ENCODE data around the gene BCORL1.

Gene BCORL1, protein sequence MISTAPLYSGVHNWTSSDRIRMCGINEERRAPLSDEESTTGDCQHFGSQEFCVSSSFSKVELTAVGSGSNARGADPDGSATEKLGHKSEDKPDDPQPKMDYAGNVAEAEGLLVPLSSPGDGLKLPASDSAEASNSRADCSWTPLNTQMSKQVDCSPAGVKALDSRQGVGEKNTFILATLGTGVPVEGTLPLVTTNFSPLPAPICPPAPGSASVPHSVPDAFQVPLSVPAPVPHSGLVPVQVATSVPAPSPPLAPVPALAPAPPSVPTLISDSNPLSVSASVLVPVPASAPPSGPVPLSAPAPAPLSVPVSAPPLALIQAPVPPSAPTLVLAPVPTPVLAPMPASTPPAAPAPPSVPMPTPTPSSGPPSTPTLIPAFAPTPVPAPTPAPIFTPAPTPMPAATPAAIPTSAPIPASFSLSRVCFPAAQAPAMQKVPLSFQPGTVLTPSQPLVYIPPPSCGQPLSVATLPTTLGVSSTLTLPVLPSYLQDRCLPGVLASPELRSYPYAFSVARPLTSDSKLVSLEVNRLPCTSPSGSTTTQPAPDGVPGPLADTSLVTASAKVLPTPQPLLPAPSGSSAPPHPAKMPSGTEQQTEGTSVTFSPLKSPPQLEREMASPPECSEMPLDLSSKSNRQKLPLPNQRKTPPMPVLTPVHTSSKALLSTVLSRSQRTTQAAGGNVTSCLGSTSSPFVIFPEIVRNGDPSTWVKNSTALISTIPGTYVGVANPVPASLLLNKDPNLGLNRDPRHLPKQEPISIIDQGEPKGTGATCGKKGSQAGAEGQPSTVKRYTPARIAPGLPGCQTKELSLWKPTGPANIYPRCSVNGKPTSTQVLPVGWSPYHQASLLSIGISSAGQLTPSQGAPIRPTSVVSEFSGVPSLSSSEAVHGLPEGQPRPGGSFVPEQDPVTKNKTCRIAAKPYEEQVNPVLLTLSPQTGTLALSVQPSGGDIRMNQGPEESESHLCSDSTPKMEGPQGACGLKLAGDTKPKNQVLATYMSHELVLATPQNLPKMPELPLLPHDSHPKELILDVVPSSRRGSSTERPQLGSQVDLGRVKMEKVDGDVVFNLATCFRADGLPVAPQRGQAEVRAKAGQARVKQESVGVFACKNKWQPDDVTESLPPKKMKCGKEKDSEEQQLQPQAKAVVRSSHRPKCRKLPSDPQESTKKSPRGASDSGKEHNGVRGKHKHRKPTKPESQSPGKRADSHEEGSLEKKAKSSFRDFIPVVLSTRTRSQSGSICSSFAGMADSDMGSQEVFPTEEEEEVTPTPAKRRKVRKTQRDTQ (N-terminal part only)

DNA sequence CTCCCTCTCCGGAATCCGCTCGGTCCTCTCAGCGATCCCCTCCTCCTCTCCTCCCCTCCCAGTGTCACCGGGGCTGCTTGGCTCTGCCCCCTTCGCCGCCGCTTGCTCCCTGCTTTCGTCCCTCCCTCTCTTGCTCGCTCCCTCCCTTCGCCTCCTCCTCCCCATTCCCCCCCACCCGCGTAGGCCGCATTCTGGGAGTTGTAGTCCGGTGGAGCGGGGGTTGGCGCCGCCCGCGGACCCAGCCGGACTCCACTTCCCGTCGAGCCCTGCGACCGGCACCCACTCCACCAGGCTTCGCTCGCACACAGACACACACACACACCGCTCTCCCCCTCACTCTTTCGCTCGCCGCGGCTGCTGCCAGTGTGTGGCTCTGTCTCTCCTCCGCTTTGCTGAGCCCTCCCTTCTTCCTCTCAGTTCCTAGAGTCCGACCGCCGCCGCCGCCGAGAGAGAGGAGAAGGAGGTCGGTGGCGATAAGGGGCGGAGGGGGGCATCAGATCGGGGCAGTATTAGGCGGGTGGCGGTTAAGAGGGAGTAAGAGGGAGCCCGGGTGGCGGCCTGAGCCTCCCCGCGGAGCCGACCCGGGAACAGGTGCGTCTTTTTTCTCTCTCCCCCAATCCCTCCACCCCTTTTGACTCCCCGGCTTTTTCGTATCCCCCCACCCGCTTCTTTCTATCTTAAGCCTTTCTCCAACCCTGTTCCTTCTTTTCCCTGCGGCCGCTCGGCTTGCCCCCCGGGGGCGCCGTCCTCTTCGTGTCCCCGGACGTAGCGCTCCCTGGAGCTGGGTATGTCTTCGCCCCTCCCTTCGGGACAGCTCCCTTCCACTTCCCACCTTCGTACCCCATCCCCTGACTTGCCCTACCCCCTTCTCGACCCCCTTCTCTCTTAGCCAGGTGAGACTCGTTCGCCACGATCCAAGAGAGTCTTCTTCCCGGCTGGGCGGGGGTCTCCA is at the start of gene BCORL1:
TSS of gene BCORL1 (plus strand) at position 336 of the 952 bp plus-strand sequence. CDS start 22,597 bp downstream, outside the sequence.
- DNase-seq = peak; percentile 90

DNA sequence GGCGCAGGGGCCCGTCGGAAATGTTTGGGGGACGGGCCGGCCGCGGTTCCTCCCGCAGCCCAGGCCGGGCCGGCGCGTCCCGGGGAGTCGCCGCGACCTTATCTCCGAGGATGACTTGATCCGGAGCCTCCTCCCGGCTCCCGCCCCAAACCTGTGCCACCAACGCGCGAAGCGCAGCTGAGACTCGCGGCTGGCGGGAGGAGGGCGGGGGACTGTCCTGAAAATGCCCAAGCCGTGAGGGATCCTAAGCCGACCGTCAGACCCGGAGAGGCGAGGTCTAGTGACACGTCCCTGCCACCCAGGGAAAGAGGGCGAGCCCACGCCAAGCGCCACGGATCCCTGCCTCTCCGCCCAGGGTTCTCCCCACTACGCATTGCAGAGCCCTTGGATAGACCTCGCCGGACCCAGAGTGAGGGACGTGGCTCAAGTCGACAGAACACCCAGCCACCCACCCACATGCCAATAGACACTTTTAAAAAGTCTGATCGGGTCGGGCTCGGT is 49.6 kb upstream of the BCORL1 start:
- peak; percentile 25 for DNase-seq

DNA sequence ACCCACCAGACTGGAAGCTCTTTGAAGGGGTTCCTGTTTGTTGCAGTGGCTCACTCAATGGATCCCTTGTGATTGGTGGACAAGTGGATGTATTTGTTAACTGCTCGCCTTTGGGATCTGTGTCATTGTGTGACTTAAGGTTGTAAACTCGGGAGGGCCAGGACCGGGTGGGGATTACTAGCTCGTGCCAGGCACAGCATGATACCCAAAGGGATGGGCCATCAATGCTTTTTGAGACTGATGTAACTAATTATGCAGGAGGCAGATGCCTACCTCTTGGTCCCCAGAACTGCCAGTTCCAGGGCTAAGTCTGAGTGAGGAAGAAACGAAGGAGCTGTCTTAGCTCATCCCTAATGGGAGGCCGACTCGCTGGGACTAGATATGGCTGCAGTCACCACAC is 48.7 kb upstream of the BCORL1 start:
- DNase-seq = no peak

DNA sequence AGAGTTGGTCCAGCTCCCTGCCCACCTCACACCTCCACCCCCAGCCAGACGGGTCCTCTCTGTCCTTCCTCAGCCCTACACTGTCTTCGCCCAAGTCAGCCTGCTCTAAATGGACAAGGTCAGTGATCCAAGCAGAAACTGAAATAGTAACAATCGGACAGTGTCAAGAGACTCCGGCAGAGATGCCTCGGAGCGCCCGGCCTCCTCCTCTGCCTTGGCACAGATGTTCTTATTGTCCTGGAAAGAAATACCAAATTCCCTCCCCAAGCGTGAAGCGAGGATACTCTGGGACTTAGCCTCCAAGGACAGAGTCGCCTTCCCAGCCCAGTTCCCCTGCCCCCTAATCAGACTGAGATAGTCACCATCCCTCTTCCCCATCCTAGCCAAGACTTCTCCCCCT is 48.0 kb upstream of the BCORL1 start:
- DNase-seq = no peak

DNA sequence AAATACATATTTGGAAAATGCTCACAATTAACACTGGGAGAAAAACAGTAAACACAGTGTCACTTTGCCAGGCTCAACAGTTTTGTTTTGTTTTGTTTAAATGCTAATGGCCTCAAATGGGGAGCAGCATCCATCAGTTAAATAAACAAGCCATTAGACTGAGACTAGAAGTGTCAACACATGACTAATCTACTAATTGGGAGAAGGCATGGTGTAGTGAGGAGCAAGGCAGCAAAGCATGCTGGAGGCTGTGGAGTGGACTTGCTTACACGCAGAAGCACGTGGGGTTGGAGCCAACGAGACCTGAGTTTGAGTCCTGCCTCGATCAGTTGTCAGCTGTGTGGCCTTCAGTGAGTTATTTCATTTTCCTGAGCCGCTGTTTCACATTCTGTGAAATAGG is 47.5 kb upstream of the BCORL1 start:
- no peak for DNase-seq

DNA sequence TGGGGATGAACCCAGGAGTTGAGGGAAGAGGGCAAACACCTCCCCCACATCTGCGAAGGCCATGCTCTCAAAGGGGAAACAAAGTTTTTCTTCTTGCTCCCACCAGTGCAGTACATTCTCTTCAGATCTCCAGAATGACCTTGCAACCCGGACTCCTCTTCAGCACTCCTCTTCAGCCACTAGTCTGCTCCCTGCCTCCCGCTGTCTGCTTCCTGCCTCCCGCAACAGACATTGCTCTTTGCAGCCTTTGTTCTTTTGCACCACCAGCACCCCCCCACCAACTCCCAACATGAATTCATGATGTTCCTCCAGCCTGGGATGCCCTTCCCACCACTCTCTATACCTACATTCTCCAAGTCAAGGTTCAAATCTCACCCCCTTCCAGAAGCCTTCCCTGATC is 44.4 kb upstream of the BCORL1 start:
- no peak for DNase-seq

DNA sequence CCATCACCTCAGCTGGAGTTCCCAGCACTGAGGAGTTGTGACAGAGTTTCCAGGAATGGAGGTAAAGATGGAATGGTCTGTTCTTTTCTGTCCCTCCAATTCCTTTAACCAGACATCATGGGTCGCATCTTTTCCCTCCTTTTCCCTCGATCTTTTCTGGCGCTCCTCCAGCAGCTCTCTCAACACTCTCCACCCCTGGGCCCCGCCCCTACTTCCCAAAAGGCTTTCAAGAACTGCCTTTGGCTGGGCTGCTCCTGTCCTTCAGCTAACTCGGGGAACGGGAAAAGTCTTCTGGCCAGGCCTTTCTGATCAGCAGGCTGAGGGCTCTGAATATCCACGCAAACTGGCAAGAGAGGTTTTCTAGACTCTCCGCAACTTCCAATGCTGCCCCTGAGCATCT is 42.4 kb upstream of the BCORL1 start:
- no peak for DNase-seq

DNA sequence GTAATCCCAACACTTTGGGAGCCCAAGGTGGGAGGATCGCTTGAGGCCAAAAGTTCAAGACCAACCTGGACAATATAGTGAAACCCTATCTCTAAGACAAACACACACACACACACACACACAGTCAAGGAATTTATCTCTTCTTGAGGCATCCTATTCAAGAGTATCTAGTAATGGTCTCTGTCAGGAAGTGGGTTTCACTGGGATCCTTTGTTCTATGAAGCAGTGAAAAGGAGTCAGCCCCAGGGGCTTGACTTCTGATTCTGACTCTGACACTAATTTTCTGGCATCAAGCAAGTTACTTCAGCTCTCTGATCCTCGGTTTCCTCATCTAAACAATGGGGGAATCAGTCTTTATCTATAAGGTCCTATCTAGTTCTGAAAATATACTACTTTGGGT is 41.7 kb upstream of the BCORL1 start:
- DNase-seq = no peak

DNA sequence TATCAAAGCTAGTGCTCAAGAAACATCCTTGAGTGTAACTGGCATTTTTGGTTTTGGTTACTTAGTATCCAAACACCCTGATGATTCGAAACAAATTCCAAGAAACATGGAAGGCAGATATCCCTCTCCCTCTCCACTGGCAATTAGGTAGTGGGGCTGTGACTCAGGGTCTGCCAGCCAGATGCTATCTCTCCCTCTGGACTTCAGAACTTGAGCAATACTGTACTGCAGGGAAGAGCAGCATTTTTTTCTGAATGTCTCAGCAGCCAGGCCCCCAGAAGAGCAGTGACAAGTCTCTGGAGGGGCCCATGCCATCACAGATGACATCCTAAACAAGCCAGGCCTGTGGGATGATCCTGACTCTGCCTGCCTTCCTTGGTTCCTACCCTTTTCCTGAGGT is 37.3 kb upstream of the BCORL1 start:
- DNase-seq = no peak

DNA sequence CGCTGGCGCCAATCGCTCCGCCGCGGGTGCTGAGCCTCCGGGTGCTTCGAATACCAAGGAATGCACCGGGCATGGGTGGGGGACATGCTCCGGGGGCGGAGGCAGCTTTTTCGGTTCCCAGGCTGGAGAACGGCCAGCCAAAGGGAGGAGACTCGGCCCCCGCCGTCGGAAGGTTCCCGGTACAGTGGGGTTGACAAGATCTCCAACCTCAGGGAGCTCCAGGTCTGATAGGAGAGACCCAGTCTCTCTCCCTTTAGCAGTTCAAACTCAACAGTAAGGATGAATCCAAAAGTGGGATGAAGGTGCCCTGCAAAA is 29.1 kb upstream of the BCORL1 start:
- no peak for DNase-seq

DNA sequence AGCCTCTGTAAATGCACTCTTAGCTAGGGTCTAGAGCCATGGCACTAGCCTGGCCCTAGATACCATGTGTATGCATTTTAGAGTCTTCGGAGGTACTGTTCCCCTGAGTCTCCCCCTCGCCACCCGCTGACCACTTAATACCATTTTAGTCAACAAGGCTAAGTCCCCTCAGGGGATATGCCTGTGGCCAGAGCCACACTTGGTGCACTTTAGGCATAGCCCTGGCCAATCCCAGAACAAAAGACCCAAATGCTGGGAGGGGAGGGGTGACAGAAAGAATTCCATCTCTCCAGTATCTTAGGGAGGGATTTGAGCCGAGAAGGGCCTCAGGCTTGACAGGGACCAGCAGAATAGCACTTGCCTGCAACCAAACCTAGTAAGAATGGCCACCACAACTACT is 28.6 kb upstream of the BCORL1 start:
- no peak for DNase-seq

DNA sequence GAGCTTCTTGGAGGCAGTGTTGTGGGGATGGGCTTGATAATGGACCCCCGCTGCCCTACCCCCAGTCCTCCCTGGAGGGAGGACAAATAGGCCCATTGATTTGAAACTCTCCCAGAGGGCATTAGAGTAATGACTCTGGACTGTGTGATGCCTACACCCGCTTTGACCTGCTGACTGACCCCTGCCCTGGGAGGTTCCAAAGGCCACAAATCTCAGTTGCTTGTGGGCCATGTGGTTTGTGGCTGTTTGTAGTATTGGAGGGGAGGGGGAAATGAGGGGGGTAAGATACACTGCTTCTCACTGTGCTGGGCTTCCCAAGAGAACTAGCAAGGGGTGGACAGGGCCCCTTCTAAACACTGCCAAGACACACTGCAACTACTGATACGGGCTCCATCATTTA is 27.6 kb upstream of the BCORL1 start:
- no peak for DNase-seq

DNA sequence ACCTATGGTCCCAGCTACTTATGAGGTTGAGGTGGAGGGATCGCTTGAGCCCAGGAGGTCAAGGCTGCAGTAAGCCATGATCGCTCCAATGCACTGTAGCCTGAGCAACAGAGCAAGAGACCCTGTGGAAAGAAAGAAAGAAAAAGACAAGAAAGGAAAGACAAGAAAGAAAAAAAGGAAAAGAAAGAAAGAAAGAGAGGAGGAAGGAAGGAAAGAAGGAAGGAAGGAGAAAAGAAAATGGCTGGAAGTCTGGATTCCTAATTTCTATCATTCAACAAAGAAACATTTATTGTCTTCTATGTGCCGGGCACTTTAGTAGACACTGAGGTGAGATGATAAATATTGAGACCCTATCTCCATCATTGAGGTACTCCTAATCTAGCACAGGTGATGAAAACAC is 26.8 kb upstream of the BCORL1 start:
- DNase-seq = no peak

DNA sequence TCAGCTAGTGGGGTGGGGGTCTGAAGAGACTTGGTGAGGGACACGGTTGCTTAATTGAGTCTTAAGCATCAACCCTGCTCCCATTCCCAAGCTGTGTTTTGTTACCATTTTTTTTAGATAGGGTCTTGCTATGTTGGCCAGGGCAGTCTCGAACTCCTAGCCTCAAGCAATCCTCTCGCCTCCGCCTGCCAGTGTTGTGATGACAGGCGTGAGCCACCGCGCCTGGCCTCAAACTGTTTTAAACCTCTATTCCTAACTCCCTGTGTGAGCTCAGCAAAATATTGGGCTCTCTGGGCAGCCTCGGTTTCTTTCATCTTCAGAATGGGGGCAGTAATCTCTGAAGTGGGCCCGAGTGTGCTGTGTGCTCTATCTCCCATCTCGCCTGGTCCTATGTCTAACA is 26.3 kb upstream of the BCORL1 start:
- DNase-seq = no peak

DNA sequence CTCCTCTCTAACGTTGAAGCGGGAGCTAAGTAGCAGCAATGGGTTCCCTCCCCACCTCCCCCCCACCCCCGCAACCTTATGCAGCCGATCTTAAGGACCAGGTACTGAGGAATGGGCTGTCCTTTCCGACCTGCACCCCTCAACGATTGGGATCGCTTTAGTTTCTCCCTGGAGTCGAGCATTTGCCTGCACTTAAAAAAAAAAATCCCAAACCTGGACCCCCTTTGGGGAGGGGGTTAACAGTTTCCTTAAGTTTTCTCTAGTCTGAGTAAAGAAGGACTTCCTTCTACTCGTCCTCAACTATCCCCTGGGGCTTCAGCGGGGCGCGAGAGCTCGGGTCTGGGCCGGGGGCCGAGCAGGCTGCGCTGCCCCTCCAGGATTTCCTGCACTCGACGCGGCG is 25.7 kb upstream of the BCORL1 start:
- no peak for DNase-seq

DNA sequence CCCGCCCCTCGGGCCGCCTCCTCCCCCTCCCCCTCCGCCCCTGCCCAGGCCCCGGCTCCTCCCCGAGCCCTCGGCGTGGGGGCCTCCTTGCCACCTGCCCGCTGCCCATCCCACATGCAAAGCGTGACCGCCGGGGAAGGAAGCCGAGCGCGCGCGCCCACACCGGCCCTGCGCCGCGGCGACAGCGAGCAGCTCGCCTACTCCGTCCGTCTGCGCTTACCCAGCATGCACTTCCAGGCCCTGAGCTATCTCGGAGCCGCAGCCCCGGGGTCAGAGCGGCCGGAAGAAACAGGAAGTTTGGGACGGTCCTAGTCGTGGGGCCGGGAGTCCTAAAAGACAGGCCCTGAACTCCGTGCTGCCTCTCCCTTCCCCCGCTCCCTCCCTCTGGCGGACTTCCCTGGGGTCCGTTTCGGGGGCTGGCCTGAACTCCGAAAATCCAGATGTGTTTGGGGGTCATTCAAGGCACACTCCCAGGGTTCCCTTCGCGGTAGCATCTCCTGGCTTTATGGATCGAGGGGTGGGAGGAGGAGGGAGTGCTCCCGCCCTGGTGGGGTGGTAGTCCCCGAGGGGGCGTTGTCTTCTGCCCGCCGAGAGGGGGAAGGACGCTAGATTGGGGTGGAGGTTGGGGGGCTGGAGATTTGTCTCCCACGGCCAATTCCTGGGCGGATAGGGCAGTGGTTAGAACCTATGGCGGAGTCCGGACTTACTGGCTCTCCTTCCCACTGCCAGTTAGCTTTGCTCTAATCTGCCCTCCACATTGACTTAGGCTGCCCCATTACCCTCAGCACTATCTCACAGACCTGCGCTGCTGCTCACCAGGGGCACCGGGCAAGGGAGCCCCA is 25.0 kb upstream of the BCORL1 start:
- peak; percentile 49 for DNase-seq

DNA sequence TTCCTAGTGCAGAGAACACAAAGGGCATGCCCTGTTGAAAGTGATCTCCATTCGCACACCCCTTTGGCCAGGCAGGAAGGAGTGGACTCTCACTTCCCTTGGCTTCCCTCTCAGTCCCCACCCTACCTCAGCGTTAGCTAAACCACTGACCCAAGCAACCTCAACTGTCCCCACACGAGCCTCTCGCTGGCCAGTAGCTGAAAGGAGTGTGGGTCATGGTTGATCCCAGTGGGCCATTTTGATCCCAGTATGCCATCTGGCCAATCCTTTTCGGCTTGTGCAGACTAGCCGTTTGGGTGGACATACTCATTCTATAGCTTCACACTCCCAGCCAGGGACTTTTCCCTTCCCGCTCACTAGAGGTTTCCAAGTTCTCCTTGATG is 24.4 kb upstream of the BCORL1 start:
- DNase-seq = no peak

DNA sequence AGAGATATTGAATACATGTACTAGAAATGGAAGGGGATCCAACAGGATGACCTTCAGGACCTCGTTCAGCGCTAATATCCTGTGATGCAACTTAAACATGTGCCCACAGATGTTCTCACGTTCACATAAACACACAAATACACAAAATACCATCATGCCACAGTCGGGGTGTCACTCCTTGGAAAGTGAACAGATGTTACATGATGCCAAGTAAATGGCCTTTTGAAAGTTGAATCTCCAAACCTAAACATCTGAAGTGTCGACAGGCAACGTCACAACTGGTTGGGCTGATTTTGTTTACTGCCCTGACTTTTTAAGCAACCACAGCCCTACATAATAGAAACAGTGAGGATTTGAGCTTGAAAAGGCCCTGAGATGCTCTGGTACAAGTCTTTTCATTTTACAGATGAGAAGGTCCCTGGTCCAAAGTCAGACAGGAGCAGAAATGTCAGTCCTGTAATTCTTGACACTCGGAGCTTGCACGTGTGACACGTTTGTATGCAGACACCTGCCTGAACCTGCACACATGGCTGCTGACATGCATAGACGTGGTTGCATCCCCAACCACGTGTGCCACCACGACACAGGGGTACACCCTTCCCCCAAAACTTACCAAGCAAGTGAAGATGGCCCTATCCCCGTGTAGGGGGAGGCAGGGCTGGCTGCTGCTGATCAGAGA is 23.5 kb upstream of the BCORL1 start:
- DNase-seq = no peak

DNA sequence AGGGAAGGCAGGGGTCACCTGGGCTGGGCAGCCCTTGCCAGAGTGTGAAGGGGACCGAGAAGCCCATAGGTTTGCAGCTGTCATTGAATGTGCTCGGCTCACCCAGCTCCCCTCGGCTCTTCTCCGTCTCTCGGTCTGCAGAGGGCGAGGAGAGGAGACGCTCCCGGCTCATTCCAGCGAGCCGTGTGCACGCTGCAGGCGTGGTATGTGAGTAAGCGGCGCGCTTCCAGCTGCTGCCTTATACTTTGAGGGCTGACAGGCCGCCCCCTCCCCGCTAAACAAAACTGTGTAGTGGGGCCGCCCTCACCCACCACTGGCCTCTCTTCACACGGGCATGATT is 23.0 kb upstream of the BCORL1 start:
- no peak for DNase-seq

Data from CD4-positive, alpha-beta T cell treated with Interleukin-17A for 4 hours (primary cell).